B cell (primary cell): ENCODE data around the gene KIF14. TPM values are rescaled to one million over a fixed set of nuclear protein-coding genes. Genes with fewer than 3 reads are reported as not detected.

ENCODE experiments used
- ATAC-seq: fragments of 200-7000 bp; cut with Tn5 transposase; one replicate; pipeline ENCODE4 v1.10.0; 2021; ENCODE audit warnings: low read depth, mild to moderate bottlenecking, moderate number of reproducible peaks, moderate library complexity
- CTCF ChIA-PET: fragments of 350-600 bp; sonication (Branson Sonifier 250); formaldehyde crosslinking; loops from one replicate; lab custom pipeline; 2021; ENCODE audit warnings: antibody characterized with exemption, inconsistent platforms; lab: Charles Lee
- POLR2A ChIA-PET: fragments of 350-600 bp; sonication (Branson Sonifier 250); formaldehyde crosslinking; loops from one replicate; lab custom pipeline; 2021; ENCODE audit warnings: antibody characterized with exemption; lab: Charles Lee
- DNase-seq: peaks from one replicate; pipeline ENCODE4 v3.0.0; 2013
- H2AFZ ChIP-seq: 2 replicates; pipeline ENCODE4 v1.6.1; 2012; ENCODE audit warnings: mild to moderate bottlenecking, low read depth, low read length; ENCODE audit not compliant: insufficient read depth, poor library complexity, severe bottlenecking
- H3K27ac ChIP-seq, 2 donors: 1 replicate in 1 of 2; 2 replicates in 1 of 2; pipeline ENCODE4 v1.5.1; 2012 to 2013; ENCODE audit warnings: low read length in 2 of 2, mild to moderate bottlenecking in 2 of 2, moderate library complexity in 1 of 2
- H3K27me3 ChIP-seq, 4 experiments: fragments of 200-600 bp in 1 of 4; sonication (generic) in 1 of 4; replicated peaks in 1 of 4; 1 replicate in 2 of 4; 2 replicates in 2 of 4; pipeline versions ENCODE4 v1.6.1 to v1.7.0; 2013 to 2016; ENCODE audit warnings: low read length in 3 of 4, mild to moderate bottlenecking in 2 of 4, mixed read lengths in 1 of 4, moderate library complexity in 1 of 4; ENCODE audit not compliant: insufficient read depth in 4 of 4, control insufficient read depth in 3 of 4; ENCODE audit errors: control extremely low read depth in 1 of 4
- H3K36me3 ChIP-seq, 2 experiments: replicated peaks in 1 of 2; 1 replicate in 1 of 2; 2 replicates in 1 of 2; pipeline versions ENCODE4 v1.6.1 to v1.7.1; 2013; ENCODE audit warnings: low read length in 1 of 2; ENCODE audit not compliant: insufficient read depth in 2 of 2, control insufficient read depth in 1 of 2; ENCODE audit errors: control extremely low read depth in 1 of 2, extremely low read depth in 1 of 2
- H3K4me1 ChIP-seq, 2 donors: fragments of 200-600 bp in 1 of 2; sonication (generic) in 1 of 2; 1 replicate in 1 of 2; 2 replicates in 1 of 2; pipeline versions ENCODE4 v1.5.1 to v1.6.1; 2013 to 2017; ENCODE audit warnings: low read length in 2 of 2; ENCODE audit not compliant: control insufficient read depth in 2 of 2, insufficient read depth in 2 of 2
- H3K4me2 ChIP-seq: replicated peaks from 2 replicates; pipeline ENCODE3; 2012; ENCODE audit warnings: mild to moderate bottlenecking, low read depth, low read length; ENCODE audit not compliant: poor library complexity, severe bottlenecking
- H3K4me3 ChIP-seq, 5 experiments: fragments of 200-600 bp in 1 of 5; sonication (generic) in 1 of 5; 1 replicate in 3 of 5; 2 replicates in 2 of 5; pipeline versions ENCODE4 v1.5.1 to v1.7.0; 2011 to 2016; ENCODE audit warnings: low read length in 4 of 5, mild to moderate bottlenecking in 4 of 5, low read depth in 2 of 5, control low read depth in 1 of 5, moderate library complexity in 1 of 5; ENCODE audit not compliant: insufficient read depth in 1 of 5; ENCODE audit errors: control extremely low read depth in 1 of 5, extremely low read depth in 1 of 5
- H3K79me2 ChIP-seq: fragments of 200-600 bp; sonication (generic); one replicate; pipeline ENCODE4 v1.6.0; 2016; ENCODE audit warnings: low read length; ENCODE audit not compliant: control insufficient read depth, insufficient read depth
- H3K9ac ChIP-seq: fragments of 200-600 bp; sonication (generic); 2 replicates; pipeline ENCODE4 v1.6.1; 2017; ENCODE audit warnings: mild to moderate bottlenecking, low read length, moderate library complexity
- H3K9me3 ChIP-seq, 3 donors: one replicate each; pipeline versions ENCODE4 v1.6.1 to v1.7.1; 2013; ENCODE audit warnings: low read length in 2 of 3; ENCODE audit not compliant: control insufficient read depth in 2 of 3, insufficient read depth in 1 of 3; ENCODE audit errors: control extremely low read depth in 1 of 3
- H4K20me1 ChIP-seq: 2 replicates; pipeline ENCODE4 v1.6.0; 2012; ENCODE audit warnings: mild to moderate bottlenecking, low read length; ENCODE audit not compliant: insufficient read depth, control insufficient read depth, poor library complexity, severe bottlenecking
- H3K27ac Mint-ChIP-seq: one replicate; pipeline ENCODE4 v1.8.0; 2021; ENCODE audit warnings: mixed read lengths
- H3K27me3 Mint-ChIP-seq: one replicate; pipeline ENCODE4 v1.8.0; 2021; ENCODE audit warnings: mixed read lengths
- H3K4me1 Mint-ChIP-seq: one replicate; pipeline ENCODE4 v1.8.0; 2021; ENCODE audit warnings: mixed read lengths
- H3K4me3 Mint-ChIP-seq: one replicate; pipeline ENCODE4 v1.8.0; 2021; ENCODE audit warnings: mixed read lengths
- H3K9me3 Mint-ChIP-seq: one replicate; pipeline ENCODE4 v1.8.0; 2022; ENCODE audit warnings: mixed read lengths; ENCODE audit not compliant: insufficient read depth
- CTCF ChIP-seq: fragments of 200-600 bp; IDR thresholded peaks from one replicate; pipeline ENCODE4 v1.8.0; 2022; ENCODE audit warnings: antibody characterized with exemption, mild to moderate bottlenecking
- EZH2 ChIP-seq: IDR thresholded peaks from 2 replicates; pipeline ENCODE4 v1.6.1; 2012; ENCODE audit warnings: borderline replicate concordance, low read depth, mild to moderate bottlenecking, moderate library complexity, low read length; ENCODE audit not compliant: insufficient read depth, poor library complexity, severe bottlenecking
- WGBS: methylation state at CpG from one replicate; pipeline ENCODE4 v1.1.5; 2013; ENCODE audit warnings: missing lambda C conversion rate; ENCODE audit not compliant: insufficient coverage; 5-methylcytosine and 5-hydroxymethylcytosine counted together
- intact Hi-C: fragments of 100-400 bp; cut with micrococcal nuclease; formaldehyde crosslinking; loops from one replicate; pipeline ENCODE4 v1.10.0; 2022
- polyA plus RNA-seq: library from polyadenylated mRNA; depleted of rRNA; stranded (reverse); fragments of >200 nt; gene quantifications from 2 replicates; pipeline ENCODE4 v1.2.3, GENCODE V29; 2012
- total RNA-seq, 2 donors: library from RNA; stranded (reverse); fragments of 120-200 nt in 1 of 2; gene quantifications; 1 replicate in 1 of 2; 2 replicates in 1 of 2; pipeline versions ENCODE4 v1.2.3 to v1.2.4, GENCODE V29; 2013 to 2022

Gene KIF14
- total and polyA plus RNA-seq, 2 donors (not counting 1 experiment from before 2014, with no cell fraction given), result 0.01 to 0.15 TPM

- Histone ChIP-seq H3K4me3 (no peak overlapping the region), H2AFZ (no peak overlapping the region), H3K9me3 (no peaks in the 10 kb centered on the region), H3K36me3 (peaks cover 0 to 36% of the 10 kb centered on the region in 2 experiments), H4K20me1 (no peaks in the 10 kb centered on the region), H3K79me2 (no peaks in the 10 kb centered on the region), H3K4me2 (no peak overlapping the region), H3K4me1 (peaks cover 0 to 7% of the 10 kb centered on the region in 2 donors), H3K9ac (no peak overlapping the region), H3K27me3 (no peaks in the 10 kb centered on the region), H3K27ac (no peak overlapping the region)
- Mint-ChIP-seq H3K4me3 (no peak overlapping the region), H3K27me3 (no peaks in the 10 kb centered on the region), H3K9me3 (no peaks in the 10 kb centered on the region), H3K27ac (peak overlapping the region; percentile 1), H3K4me1 (peaks cover 24% of the 10 kb centered on the region)
- DNase-seq (no peak), ATAC-seq (no peak)
- ChIA-PET POLR2A (no interaction called here), CTCF (no interaction called here)
- TF ChIP-seq EZH2 (no peak), CTCF (no peak)
- intact Hi-C loops, result loop anchor here (2.0 kb wide), 1 partner anchor 14 kb away; the partner anchor contains the start of gene DDX59
- WGBS, result 59% methylated on average over 5 of the region's 5 CpGs
Observed at GRCh38 chr1:200654660-200655059, 34.1 kb upstream of the KIF14 start.

GRCh38 chr1:200653022-200653462, 32.5 kb upstream of the KIF14 start:
- TF ChIP-seq EZH2 (no peak), CTCF (no peak)
- Histone ChIP-seq H3K4me3 (no peak overlapping the region), H3K4me1 (peaks cover 0 to 7% of the 10 kb centered on the region in 2 donors), H3K27ac (no peak overlapping the region), H2AFZ (no peak overlapping the region), H3K27me3 (no peaks in the 10 kb centered on the region), H3K9me3 (no peaks in the 10 kb centered on the region), H3K79me2 (no peaks in the 10 kb centered on the region), H3K9ac (no peak overlapping the region), H3K4me2 (no peak overlapping the region), H4K20me1 (no peaks in the 10 kb centered on the region), H3K36me3 (peaks cover 0 to 34% of the 10 kb centered on the region in 2 experiments)
- ChIA-PET POLR2A (no interaction called here), CTCF (no interaction called here)
- Mint-ChIP-seq H3K27ac (peak overlapping the region; percentile 16), H3K4me1 (peaks cover 24% of the 10 kb centered on the region), H3K4me3 (no peak overlapping the region), H3K9me3 (no peaks in the 10 kb centered on the region), H3K27me3 (no peaks in the 10 kb centered on the region)
- intact Hi-C loops, result no loop called here
- ATAC-seq (no peak), DNase-seq (no peak)
- WGBS, result 14% methylated on average over 5 of the region's 5 CpGs
